ENCODE results near the gene EPHB2.
"Not testable (repeated sequence)": the region's sequence is repeated elsewhere in the genome, so short reads cannot be mapped to it uniquely, and the experiment has no call there.

The EPHB2 gene

DNA sequence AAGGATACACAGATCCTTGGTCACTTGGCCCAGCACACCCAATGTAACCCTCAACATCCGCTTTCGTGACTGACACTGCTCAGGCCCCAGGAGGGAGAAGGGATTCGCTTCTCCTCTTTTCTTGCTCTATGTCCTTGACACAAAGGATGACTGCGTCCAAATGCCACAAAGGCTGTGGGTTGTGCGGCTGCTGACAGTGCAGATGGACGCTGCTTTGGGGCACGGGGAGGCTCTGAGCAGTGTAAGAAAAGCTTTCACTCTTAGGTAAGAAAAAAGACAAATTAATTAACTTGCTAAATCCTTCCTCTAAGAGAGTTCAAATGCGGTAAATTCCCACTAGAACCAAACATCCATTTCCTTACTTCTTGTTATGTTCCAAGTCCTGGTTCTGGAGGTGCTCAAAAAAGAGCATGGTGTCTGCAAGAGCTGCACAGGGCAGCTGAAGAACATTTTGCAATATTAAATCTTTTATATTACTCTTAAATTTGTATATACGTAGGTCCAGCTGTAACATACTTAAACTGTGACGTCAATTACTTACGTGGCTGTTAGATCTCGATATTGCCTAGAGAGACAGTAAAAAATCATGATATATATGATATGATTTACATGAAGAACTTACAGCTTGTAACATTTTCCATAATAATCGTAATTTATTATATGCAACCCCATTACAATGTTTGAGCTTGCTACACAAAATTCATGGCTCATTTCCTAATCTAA, 19.4 kb upstream of the EPHB2 start:
- no peak for DNase-seq

- no peak for DNase-seq
Observed at GRCh38 chr1:22694172-22694571, 16.5 kb upstream of the EPHB2 start.

DNA sequence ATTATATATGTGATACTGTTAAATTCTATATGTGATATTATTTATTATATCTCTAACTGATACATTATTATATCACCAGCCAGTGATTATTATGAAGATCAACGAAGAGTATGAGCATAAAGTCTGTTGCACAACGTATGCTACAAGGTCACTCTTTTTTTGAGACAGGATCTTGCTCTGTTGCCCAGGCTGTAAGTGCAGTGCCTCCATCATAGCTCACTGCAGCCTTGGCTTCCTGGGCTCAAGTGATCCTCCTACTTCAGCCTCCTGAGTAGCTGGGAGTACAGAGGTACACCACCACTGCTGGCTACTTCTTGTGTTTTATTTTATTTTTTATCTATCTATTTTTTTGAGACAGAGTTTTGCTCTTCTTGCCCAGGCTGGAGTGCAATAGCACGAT, 14.0 kb upstream of the EPHB2 start:
- DNase-seq, result no peak

GRCh38 chr1:22697980-22698379, 12.7 kb upstream of the EPHB2 start:
- no peak for DNase-seq

GRCh38 chr1:22699681-22700520, 10.7 kb upstream of the EPHB2 start:
- no peak for DNase-seq

- no peak for DNase-seq
Observed at GRCh38 chr1:22702296-22703085, 8.1 kb upstream of the EPHB2 start.

- peak; percentile 64 to 68 for DNase-seq
Observed at GRCh38 chr1:22704440-22705067, 6.1 kb upstream of the EPHB2 start.

GRCh38 chr1:22705586-22705985, 5.1 kb upstream of the EPHB2 start:
- no peak for DNase-seq

DNA sequence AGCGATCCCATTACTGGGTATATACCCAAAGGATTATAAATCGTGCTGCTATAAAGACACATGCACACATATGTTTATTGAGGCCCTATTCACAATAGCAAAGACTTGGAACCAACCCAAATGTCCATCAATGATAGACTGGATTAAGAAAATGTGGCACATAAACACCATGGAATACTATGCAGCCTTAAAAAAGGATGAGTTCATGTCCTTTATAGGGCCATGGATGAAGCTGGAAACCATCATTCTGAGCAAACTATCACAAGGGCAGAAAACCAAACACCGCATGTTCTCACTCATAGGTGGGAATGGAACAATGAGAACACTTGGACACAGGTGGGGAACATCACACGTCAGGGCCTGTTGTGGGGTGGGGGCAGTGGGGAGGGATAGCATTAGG, 4.5 kb upstream of the EPHB2 start:
- not testable (repeated sequence) for DNase-seq

DNA sequence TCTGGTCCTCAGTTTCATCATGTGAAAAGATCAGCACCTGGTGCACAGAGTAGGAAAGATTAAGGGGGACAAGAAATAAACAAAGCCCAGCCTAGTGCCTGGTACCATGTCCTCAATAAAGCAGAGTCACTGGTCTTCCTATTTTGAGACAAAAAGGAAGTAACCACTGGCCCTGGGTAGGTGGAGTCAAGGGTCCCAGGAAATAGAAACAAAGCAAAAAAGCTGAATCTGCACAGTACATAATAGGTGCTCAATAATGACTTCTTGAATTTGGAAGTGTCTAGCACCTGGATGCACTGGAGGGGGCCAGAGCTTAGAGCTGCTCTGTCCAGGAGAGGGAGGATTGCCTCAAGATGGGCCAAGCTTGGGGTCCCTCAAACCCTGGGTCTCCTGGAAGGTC, 1.9 kb upstream of the EPHB2 start:
- DNase-seq, result no peak

DNA sequence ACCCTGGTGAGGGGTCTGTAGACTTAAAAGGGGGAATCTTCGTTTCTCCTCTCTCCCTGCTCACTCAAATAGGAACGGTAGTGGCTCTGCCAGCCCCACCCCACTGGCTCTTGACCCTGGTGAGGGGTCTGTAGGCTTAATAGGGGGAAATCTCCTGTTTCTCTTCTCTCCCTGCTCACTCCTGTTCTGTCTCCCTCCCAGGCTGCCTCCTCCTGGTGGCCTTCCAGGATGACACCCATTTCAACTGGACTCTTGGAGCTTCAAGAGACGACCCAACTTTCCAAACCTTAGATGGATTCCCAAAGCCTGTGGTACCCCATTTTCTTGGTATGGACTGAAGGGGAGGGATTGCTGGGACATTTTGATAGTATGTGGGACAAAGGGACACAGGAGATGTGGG, 1.4 kb upstream of the EPHB2 start:
- no peak for DNase-seq

DNA sequence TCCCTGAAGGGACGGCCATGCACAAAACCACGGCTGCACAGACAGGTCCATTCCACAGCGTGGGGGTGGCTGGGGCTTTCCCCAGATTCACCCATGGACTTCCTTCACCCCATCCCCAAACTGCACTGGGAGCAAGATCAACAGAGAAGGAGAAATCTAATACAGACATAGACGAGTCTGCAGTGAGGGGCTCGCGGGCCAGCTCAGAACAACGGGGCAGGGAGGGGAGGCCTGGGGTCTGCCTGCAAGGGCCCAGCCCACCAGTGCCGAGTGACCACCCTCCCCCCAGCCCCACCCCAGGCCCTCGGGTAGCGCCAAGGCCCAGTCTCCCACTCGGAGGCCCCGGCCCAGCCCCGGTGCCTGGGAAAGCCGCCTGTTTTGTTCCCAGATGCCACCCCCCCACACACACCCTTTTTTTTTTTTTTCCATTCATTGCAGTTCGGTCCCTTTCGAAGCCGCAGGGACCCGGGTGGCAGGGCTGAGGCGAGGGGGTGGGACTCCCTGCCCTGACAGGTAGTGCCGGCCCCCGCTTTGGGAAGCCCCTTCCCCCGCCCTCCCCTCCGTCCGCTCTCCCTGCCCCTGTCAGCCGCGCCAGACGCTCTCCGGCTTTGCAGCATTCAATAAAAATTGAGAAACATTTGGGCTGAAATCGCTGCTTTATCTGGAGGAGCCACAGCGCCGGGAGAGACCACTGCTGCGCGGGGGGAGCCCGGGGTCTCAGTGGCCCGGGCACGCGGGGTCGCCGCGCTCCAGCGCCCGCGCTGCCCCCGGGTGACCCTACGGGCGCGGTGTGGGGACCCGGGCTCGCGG, 543 bp upstream of the EPHB2 start:
- peak; percentile 19 to 37 for DNase-seq

GRCh38 chr1:22711071-22711470, 432 bp downstream of the EPHB2 start:
- no peak for DNase-seq

DNA sequence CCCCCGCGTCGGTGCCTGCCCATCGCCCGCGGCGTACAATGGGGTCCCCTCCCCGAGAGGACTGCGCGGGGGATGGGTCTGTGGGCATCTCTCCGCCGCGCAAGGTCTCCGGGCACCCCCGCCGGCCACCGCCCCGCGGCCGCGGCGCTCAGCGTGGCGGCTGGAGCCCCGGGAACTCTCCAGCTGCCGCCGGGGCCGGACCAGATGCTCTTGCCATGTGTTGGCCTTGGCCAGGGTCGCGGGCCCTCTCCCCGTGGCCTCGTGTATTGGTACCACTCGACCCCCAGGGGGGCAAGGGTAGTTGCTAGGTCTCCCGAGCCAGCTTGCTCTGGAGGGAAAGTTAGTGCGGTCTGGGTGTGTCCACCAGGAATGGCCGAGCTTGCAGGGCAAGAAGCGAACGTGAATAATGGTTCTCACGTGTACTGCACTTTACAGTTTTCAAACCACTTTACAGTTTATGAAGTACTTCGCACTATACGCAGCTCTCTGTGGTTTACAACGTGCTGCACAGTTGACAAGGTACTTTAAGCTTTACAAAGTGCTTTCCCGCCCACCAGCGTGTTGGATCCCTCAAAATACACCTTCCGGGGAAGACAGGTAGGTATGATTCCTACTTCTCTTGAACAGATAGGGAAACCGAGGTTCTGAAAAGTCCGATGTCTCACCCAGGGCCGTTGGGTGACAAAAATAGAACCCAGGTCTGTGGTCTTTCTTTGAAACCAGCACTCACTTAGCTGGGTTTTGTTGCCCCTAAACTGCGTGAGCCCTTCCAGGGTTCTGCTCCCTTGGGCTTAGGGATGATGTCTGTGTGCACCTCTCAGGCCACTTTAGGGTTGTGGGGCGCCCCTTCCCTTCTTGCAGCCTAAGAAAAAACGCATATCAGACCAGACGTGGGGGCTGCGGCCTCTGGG, 1.2 kb downstream of the EPHB2 start:
- DNase-seq, result no peak

GRCh38 chr1:22712502-22713271, 2.0 kb downstream of the EPHB2 start:
- DNase-seq, result peak in 1 of 2 donors; percentile 8

- no peak for DNase-seq
Observed at GRCh38 chr1:22714455-22714854, 3.8 kb downstream of the EPHB2 start.

- DNase-seq, result no peak
Observed at GRCh38 chr1:22717037-22717760, 6.6 kb downstream of the EPHB2 start.

- no peak for DNase-seq
Observed at GRCh38 chr1:22721122-22721873, 10.7 kb downstream of the EPHB2 start.
